K562 (cell line): ENCODE measurements around the gene BIRC7. TPM values are rescaled to one million over a fixed set of nuclear protein-coding genes. Genes with fewer than 3 reads are reported as not detected.

Experiments used
- ARID3B ChIP-seq: fragments of 250-450 bp; sonication (Bioruptor Pico); IDR thresholded peaks from 2 replicates; pipeline ENCODE4 v1.4.0; 2020; ENCODE audit warnings: borderline replicate concordance
- CAMTA2 ChIP-seq: fragments of 250-450 bp; sonication (Bioruptor Pico); conservative IDR thresholded peaks from 2 replicates; pipeline ENCODE4 v1.5.1; 2022
- CBX2 ChIP-seq: fragments of 200-600 bp; sonication (generic); IDR thresholded peaks from one replicate; pipeline ENCODE4 v1.6.1; 2012; ENCODE audit warnings: mild to moderate bottlenecking, low read length, inconsistent platforms; ENCODE audit not compliant: insufficient read depth, poor library complexity, severe bottlenecking
- CHAMP1 ChIP-seq: fragments of 450-650 bp; IDR thresholded peaks from 2 replicates; pipeline ENCODE4 v1.6.1; 2016; ENCODE audit warnings: mild to moderate bottlenecking
- DMBX1 ChIP-seq: fragments of 250-450 bp; sonication (Bioruptor Pico); IDR thresholded peaks from 2 replicates; pipeline ENCODE4 v1.8.0; 2022; ENCODE audit warnings: inconsistent platforms, mild to moderate bottlenecking, moderate library complexity, borderline replicate concordance
- ELF2 ChIP-seq: fragments of 250-450 bp; sonication (Bioruptor Pico); IDR thresholded peaks from 2 replicates; pipeline ENCODE4 v1.5.0; 2021; ENCODE audit warnings: mild to moderate bottlenecking
- FOS ChIP-seq: IDR thresholded peaks from 3 replicates; pipeline ENCODE4 v1.6.1; 2011; ENCODE audit not compliant: insufficient read length; ENCODE audit errors: extremely low read depth
- GATA2 ChIP-seq: sonication (generic); formaldehyde crosslinking; IDR thresholded peaks from 2 replicates; pipeline ENCODE4 v1.4.0; 2020; ENCODE audit warnings: mild to moderate bottlenecking, missing genetic modification reagents
- IRF9 ChIP-seq: fragments of 450-650 bp; IDR thresholded peaks from 2 replicates; pipeline ENCODE4 v1.6.1; 2016; ENCODE audit warnings: missing biosample characterization, missing genetic modification characterization
- JUNB ChIP-seq: fragments of 450-650 bp; formaldehyde crosslinking; conservative IDR thresholded peaks from 2 replicates; pipeline ENCODE4 v1.4.0; 2020; ENCODE audit warnings: mild to moderate bottlenecking
- KDM2B ChIP-seq: fragments of 250-450 bp; sonication (Bioruptor Pico); IDR thresholded peaks from 2 replicates; pipeline ENCODE4 v1.8.0; 2021; ENCODE audit warnings: mild to moderate bottlenecking, moderate library complexity
- MTA3 ChIP-seq: fragments of 450-650 bp; formaldehyde crosslinking; IDR thresholded peaks from 2 replicates; pipeline ENCODE4 v1.6.1; 2017; ENCODE audit warnings: mild to moderate bottlenecking, borderline replicate concordance
- POLR2AphosphoS2 ChIP-seq: IDR thresholded peaks from 2 replicates; pipeline ENCODE4 v1.6.1; 2012; ENCODE audit warnings: low read length, improper control_type of control experiment
- RNF219 ChIP-seq: fragments of 250-450 bp; sonication (Bioruptor Pico); IDR thresholded peaks from 2 replicates; pipeline ENCODE4 v1.5.0; 2022; ENCODE audit warnings: mild to moderate bottlenecking
- TEAD4 ChIP-seq, 2 experiments: sonication (generic) in 1 of 2; formaldehyde crosslinking in 1 of 2; IDR thresholded peaks; 2 replicates each; pipeline versions ENCODE4 v1.6.1 to v1.8.0; 2012 to 2022; ENCODE audit warnings: borderline replicate concordance in 1 of 2, inconsistent platforms in 1 of 2, low read length in 1 of 2, mild to moderate bottlenecking in 1 of 2, missing genetic modification reagents in 1 of 2
- ZBTB9 ChIP-seq: fragments of 450-650 bp; formaldehyde crosslinking; IDR thresholded peaks from 2 replicates; pipeline ENCODE4 v1.4.0; 2020; ENCODE audit warnings: mild to moderate bottlenecking, moderate library complexity
- ZNF408 ChIP-seq: fragments of 250-450 bp; sonication (Bioruptor Pico); IDR thresholded peaks from 2 replicates; pipeline ENCODE4 v1.4.0; 2020; ENCODE audit warnings: low read depth, mild to moderate bottlenecking, moderate library complexity
- ZNF584 ChIP-seq: fragments of 200-800 bp; sonication (Bioruptor generic); IDR thresholded peaks from 2 replicates; pipeline ENCODE4 v1.6.1; 2016; ENCODE audit warnings: low read depth, mild to moderate bottlenecking, missing genetic modification characterization, missing compliant biosample characterization
- ZNF696 ChIP-seq: fragments of 250-450 bp; sonication (Bioruptor Pico); conservative IDR thresholded peaks from 2 replicates; pipeline ENCODE4 v1.4.0; 2020; ENCODE audit warnings: mild to moderate bottlenecking, moderate library complexity
- ZNF780A ChIP-seq: fragments of 250-450 bp; sonication (Bioruptor Pico); IDR thresholded peaks from 2 replicates; pipeline ENCODE4 v1.5.0; 2021; ENCODE audit warnings: mild to moderate bottlenecking
- ZNF785 ChIP-seq: fragments of 250-450 bp; sonication (Bioruptor Pico); IDR thresholded peaks from 2 replicates; pipeline ENCODE4 v1.4.0; 2020; ENCODE audit warnings: mild to moderate bottlenecking
- polyA plus RNA-seq, 8 experiments: library from polyadenylated mRNA; depleted of rRNA in 4 of 8; stranded (reverse) in 5 of 8; unstranded in 3 of 8; fragments of >200 nt; fragmentation: Nextera tagmentation in 2 of 8; fragmentation: Illumina TruSeq in 1 of 8; extraction: Ambion mirVana in 2 of 8; extraction: Trizol in 1 of 8; gene quantifications; 2 replicates each; pipeline versions ENCODE4 v1.2.1 to v1.2.3, GENCODE V29; 2011 to 2014; ENCODE audit warnings: inconsistent platforms in 1 of 8, missing spikeins in 1 of 8
- total RNA-seq, 7 experiments: library from RNA; depleted of rRNA in 6 of 7; stranded (reverse); fragments of >200 nt in 6 of 7; fragmentation: Illumina TruSeq in 2 of 7; extraction: Trizol in 2 of 7; gene quantifications; 2 replicates each; pipeline versions ENCODE4 v1.2.1 to v1.2.3, GENCODE V29; 2011 to 2021; ENCODE audit warnings: low replicate concordance in 1 of 7

Gene BIRC7
- total and polyA plus RNA-seq, 9 of the 15 experiments (the other 6 are each of a cell fraction or from before 2014, with no cell fraction given) = 0.14 to 0.19 (median 0.16) TPM; not detected in 5

GRCh38 chr20:63264000-63264399 lies 28.3 kb downstream of the BIRC7 start (continued):
- TF ChIP-seq CAMTA2 (CRISPR knock-in tag) = no peak
- TF ChIP-seq CBX2 = no peak
- no peak for TF ChIP-seq ZNF696
- TF ChIP-seq CHAMP1 = no peak
- TF ChIP-seq ELF2 = peak; percentile 81
- TF ChIP-seq ZNF408 (CRISPR knock-in tag) = no peak
- no peak for TF ChIP-seq ZNF780A
- no peak for TF ChIP-seq MTA3
- peak; percentile 93 for TF ChIP-seq DMBX1 (CRISPR knock-in tag)
- no peak for TF ChIP-seq ZNF785 (CRISPR knock-in tag)
- peak; percentile 90 for TF ChIP-seq ZBTB9 (CRISPR knock-in tag)
- no peak for TF ChIP-seq POLR2AphosphoS2
- TF ChIP-seq TEAD4 (IDR thresholded peaks at IDR 0.05; ENCODE audit: low read length) = no peak
- TF ChIP-seq TEAD4 (CRISPR knock-in tag; IDR thresholded peaks at IDR 0.05; ENCODE audit: borderline replicate concordance) = no peak
- no peak for TF ChIP-seq ZNF584
- peak; percentile 81 for TF ChIP-seq IRF9 (tag)
- TF ChIP-seq KDM2B (CRISPR knock-in tag) = no peak
- peak; percentile 87; the same call in 1 of the 2 replicates for TF ChIP-seq ARID3B
- TF ChIP-seq JUNB (CRISPR knock-in tag) = no peak
- TF ChIP-seq FOS = no peak
- TF ChIP-seq GATA2 (CRISPR knock-in tag) = no peak
- peak; percentile 83; the same call in 1 of the 2 replicates for TF ChIP-seq RNF219 (CRISPR knock-in tag)
